ENCODE results near the gene PTPN11.
A peak's percentile ranks its signal among the peaks of the same experiment; 100 is the strongest.
"Not testable (repeated sequence)": the region's sequence is repeated elsewhere in the genome, so short reads cannot be mapped to it uniquely, and the experiment has no call there.

The PTPN11 gene

DNA sequence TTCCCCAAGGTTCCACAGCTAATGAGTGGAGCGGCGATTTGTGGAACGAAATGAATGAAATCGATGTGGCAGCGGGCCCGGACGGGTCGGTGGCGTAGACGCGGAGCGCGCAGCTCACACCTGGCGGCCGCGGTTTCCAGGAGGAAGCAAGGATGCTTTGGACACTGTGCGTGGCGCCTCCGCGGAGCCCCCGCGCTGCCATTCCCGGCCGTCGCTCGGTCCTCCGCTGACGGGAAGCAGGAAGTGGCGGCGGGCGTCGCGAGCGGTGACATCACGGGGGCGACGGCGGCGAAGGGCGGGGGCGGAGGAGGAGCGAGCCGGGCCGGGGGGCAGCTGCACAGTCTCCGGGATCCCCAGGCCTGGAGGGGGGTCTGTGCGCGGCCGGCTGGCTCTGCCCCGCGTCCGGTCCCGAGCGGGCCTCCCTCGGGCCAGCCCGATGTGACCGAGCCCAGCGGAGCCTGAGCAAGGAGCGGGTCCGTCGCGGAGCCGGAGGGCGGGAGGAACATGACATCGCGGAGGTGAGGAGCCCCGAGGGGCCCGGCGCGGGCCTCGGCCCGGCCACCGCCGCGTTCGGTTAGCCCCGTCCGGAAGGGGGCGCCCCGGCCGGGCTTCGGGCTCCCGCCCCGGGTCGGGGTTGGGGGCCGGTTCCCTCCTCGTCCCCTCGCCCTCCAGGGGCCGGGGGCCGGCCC is at the start of gene PTPN11:
PTPN11 (plus strand) TSS at position 340 of the 689 bp plus-strand sequence; CDS start at position 505, 165 bp downstream.
- DNase-seq (ENCODE audit: low read depth in 2 of 2): peak; percentile 86 to 87

DNA sequence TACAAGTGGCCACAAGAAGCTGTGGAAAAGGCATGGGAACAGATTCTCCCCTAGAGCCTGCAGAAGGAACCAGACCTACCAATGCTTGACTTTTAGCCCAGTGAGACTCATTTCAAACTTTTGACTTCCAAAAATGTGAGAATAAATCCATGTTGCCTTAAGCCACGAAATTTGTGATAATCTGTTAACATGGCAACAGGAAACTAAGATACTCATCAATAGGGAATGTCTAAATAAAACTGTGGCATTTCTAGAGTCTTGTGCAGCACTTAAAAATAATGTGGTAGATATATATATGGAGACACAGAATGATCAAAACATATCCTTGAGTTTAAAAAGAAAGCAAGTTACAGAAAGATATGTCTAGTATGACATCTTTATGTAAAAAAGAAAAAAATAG is 48.5 kb upstream of the PTPN11 start:
- DNase-seq (ENCODE audit: low read depth in 2 of 2): no peak

DNA sequence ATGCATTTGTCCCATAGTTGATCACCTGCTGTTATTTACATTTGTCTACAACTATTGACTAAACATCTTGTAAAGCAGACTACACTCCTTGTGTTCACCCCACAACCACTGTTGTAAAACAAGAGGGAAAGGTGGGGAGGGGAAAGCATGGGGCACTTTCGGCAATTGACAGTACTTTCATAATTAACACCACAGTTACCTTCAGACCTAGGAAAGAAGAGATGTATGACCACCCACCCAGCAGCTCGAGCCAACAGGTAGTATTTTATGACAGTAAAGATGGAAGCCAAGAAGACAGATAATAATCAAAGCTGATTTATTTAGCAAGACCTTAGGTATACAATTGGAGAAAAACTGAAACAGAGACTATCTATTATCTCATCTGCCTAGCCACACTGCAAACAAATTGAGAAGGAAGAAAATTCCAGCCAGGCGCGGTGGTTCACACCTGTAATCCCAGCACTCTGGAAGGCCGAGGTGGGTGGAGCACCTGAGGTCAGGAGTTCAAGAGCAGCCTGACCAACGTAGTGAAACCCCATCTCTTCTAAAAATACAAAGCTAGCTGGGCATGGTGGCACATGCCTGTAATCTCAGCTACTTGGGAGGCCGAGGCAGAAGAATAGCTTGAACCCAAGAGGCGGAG is 47.8 kb upstream of the PTPN11 start:
- no peak for DNase-seq (ENCODE audit: low read depth in 2 of 2)

DNA sequence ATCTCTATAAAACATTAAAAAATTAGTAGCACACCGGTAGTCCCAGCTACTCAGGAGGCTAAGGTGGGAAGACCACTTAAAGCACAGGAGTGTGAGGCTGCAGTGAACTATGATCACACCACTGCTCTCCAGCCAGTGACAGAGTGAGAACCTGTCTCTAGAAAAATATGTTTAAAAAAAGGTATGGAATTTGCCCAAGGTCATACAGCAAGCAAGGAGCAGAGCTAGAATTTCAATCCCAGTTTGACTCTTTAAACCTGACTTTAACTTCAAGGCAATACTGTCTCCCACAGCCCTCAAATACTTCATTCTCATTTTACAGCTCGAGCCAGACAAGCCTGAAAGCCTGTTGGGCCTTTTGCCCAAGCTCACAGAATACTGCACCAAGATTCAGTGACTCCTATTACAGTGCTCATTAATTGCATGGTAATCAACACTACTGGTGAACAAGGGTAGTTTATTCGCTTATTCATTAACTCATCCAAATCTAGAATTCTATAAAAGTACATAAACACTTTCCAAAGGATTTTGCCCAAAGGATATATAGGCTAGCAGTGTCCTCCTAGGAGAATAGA is 44.5 kb upstream of the PTPN11 start:
- DNase-seq (ENCODE audit: low read depth in 2 of 2): no peak

DNA sequence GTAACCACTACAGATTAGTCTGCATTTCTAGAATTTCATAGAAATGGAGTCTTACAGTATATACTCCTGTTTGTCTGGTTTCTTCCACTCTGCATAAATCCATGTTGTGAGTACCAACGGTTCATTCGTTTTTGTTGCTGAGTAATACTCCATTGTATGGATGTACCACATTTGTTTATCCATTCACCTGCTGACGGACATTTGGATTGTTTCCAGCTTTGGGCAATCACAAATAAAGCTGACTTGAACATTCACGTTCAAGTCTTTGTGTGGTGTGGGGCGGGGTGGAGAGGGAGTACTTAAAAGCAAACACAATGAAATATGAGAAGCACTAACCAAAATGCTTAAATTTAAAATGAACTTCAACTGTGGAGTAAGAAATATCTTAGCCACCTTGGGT is 43.6 kb upstream of the PTPN11 start:
- no peak for DNase-seq (ENCODE audit: low read depth in 2 of 2)

DNA sequence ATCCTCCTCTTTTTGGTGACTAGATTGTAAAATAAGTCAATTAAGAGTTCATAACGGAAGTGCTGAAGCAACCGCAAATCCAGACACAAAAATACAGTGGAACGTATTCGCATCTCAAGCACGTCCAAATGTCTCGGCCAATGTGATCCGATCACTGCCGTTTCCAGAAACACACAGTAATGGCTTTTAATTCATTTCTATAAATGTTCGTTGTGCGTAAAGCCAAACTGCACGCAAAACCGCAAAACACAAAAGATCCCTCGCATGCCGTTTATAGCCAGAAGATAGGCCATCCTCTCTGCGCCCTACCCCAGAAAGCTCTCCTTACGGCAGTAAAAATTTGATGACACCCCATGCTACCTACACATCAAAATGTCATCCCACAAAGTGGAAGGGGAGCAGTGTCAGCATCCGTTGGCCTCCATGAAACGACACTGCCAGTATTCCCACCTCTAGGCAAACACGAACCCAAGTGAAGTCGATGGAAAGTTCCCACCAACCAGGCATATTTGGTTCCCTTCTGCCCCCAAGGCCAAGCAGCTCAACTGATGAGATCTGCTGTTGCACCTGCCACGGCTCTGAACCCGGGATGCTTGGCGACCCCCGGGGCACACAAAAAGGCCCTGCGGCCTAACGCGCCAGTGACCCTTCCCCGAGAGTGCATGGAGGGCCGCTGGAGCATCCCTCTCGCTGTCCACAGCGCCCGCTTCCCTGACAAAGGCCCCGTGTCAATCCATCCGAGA is 37.9 kb upstream of the PTPN11 start:
- no peak for DNase-seq (ENCODE audit: low read depth in 2 of 2)

DNA sequence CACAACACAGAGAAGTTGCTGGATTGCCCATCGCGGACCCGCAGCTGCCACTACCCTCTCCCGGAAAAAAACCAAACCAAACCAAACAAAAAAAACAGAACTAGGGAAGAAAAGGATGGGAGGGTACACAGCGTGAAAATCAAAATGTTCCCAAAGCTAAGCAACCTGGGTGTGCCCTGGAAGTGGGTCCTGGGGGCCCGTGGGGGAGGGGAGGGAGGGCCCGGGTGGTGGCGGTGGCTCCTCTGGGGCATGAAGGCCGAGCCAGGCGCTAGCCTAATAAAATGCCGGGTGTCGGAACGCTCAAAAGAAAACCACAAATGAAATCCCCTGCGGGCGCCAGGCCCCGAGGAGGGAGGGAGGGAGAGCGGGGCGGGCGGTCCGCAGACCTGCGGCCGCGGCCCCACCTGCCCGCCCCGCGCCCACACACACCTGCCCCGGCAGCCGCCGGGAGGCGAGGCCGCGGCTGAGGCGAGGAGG is 37.3 kb upstream of the PTPN11 start:
- DNase-seq (ENCODE audit: low read depth in 2 of 2): peak; percentile 12 to 38

DNA sequence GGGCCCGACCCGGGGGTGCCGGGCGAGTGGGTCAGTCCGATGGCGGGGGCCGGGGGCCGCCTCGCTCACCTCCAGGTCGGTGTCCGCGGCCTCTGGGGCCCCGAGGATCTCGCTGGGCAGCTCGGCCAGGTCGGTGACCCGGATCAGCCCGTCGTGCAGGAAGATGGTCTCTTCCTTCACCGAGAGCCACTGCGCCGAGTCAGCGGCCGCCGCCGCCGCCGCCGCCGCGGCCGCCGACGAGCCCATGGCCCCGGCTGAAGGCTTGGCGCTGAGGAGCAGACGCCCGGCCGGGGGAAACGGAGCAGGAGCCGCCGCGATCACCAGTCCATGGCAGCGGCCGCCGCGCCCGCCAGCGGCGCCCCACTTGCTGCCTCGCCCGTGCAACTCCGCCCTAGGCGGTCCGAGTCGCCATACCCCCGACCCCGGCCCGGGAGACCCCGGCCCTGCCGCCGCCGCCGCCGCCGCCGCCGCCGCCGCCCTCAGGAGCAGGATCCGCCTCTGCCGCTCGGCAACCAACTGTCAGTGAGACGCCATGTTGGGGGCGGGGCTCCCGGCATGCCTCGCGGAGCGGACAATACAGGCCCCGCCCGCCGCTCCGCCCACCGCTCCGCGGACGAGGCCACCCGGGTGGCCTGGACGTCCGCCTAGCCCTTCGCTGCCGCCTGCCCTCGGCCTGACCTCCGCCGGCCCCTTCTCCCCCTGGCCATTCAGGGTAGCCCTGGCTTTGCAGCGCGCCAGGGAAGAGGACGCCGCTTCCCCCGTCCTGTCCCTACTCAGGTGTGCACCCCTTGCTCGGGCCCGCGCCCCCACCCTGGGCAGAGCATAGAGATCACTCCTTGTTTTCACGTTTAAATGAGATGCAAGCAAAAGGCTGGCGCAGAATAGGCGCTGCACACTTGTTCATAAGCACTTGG is 36.6 kb upstream of the PTPN11 start, which contains the start of gene HECTD4:
HECTD4 (minus strand) TSS at position 549 of the 914 bp plus-strand sequence; CDS start at position 246, 303 bp downstream.
- peak; percentile 89 to 91 for DNase-seq (ENCODE audit: low read depth in 2 of 2)

DNA sequence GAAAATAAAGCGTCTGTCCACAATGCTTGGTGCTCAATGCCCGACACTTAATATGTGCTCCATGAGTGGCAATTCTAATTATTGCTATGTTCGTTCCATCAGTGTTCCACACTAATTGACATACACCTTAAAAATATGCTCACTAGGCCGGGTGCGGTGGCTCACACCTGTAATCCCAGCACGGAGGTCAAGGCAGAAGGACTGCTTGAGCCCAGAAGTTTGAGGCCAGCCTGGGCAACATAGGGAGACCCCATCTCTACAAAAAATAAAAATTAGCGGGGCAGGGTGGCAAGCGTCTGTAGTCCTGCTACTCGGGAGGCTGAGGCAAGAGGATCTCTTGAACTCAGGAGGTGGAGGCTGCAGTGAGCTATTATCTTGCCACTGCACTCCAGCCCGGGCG is 35.9 kb upstream of the PTPN11 start:
- DNase-seq (ENCODE audit: low read depth in 2 of 2): no peak

DNA sequence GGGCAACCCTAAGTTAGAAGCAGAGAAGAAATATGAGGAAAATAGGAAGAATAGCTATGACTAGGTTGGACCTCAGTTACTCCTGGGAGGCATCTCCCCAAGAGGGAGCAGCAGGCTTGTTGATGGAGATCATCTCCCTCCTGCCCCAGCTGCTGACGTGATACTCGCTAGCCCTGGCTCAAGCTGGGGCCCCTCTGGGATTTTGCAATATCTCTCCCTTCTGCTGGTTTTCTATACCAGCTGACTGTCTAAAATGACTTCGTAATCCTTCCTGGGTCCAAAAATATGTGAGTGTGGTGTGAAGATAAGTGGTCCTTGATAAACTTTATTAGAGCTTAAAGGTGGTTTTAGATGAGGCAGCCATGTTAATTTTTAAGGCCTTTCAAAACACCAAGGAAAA is 32.0 kb upstream of the PTPN11 start:
- no peak for DNase-seq (ENCODE audit: low read depth in 2 of 2)

DNA sequence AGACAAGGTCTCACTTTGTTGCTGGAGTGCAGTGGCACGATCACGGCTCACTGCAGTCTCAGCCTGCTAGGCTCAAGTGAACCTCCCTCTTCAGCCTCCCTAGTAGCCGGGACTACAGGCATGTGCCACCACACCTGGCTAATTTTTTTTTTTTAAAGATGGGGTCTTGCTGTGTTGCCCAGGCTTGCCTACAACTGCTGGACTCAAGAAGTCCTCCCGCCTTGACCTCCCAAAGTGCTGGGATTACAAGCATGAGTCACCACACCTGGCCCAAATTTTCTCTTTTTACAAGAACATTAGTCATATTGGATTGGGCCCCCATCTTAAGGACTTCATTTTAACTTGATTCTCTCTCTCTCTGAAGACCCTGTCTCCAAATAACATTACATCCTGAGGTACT is 29.5 kb upstream of the PTPN11 start:
- no peak for DNase-seq (ENCODE audit: low read depth in 2 of 2)

DNA sequence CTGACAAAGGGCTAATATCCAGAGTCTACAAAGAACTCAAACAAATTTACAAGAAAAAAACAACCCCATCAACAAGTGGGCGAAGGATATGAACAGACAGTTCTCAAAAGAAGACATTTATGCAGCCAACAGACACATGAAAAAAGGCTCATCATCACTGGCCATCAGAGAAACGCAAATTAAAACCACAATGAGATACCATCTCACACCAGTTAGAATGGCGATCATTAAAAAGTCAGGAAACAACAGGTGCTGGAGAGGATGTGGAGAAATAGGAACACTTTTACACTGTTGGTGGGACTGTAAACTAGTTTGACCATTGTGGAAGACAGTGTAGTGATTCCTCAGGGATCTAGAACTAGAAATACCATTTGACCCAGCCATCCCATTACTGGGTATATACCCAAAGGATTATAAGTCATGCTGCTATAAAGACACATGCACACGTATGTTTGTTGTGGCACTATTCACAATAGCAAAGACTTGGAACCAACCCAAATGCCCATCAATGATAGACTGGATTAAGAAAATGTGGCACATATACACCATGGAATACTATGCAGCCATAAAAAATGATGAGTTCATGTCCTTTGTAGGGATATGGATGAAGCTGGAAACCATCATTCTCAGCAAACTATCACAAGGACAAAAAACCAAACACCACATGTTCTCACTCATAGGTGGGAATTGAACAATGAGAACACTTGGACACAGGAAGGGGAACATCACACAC is 28.7 kb upstream of the PTPN11 start:
- DNase-seq (ENCODE audit: low read depth in 2 of 2): not testable (repeated sequence)

DNA sequence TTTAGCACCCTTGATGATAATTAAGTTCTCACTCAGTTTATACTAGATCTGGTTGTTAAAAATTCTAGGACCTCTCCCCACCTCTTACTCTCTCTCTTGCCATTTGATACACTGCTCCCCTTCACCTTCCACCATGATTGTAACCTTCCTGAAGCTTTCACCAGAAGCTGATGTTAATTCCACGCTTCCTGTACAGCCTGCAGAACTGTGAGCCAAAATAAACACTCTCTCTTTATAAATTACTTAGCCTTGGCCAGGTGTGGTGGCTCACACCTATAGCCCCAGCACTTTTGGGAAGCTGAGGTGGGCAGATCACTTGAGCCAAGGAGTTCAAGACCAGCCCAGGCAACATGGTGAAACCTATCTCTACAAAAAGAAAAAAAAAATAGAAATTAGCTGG is 25.4 kb upstream of the PTPN11 start:
- DNase-seq (ENCODE audit: low read depth in 2 of 2): no peak

DNA sequence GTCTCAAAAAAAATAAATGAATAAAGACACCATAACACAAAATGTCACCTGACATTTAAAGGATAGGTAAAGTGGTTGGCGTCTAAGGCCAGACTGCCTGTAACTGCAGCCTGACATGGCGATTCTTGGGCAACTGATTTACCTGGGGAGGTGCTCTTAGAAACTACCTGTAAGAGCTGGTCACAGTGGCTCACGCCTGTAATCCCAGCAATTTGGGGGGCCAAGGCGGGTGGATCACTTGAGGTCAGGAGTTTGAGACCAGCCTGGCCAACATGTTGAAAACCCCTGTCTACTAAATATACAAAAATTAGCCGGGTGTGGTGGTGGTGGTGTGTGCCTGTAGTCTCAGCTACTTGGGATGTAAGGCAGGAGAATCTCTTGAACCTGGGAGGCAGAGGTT is 17.7 kb upstream of the PTPN11 start:
- DNase-seq (ENCODE audit: low read depth in 2 of 2): no peak

DNA sequence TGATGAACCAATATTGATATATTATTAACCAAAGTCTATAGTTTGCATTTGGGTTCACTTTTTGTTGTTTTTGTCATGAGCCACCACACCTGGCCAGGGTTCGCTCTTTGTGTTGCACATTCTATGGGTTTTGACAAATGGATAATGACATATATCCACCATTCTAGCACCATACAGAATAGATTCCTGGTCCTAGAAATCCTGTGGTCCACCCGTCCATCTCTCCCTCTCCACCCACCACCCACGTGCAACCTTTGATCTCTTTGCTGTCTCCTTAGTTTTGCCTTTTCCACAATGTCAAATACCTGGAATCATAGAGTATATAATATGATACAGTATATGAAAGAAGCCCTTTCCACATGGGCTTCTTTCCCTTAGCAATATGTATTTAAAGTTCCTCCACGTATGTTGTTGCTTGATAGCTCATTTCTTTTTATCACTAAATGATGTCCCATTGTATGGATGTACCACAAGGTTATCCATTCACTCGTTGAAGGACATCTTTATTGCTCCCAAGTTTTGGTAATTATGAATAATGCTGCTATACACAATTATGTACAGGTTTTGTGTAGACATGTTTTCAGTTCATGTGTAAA is 16.7 kb upstream of the PTPN11 start:
- DNase-seq (ENCODE audit: low read depth in 2 of 2): no peak

DNA sequence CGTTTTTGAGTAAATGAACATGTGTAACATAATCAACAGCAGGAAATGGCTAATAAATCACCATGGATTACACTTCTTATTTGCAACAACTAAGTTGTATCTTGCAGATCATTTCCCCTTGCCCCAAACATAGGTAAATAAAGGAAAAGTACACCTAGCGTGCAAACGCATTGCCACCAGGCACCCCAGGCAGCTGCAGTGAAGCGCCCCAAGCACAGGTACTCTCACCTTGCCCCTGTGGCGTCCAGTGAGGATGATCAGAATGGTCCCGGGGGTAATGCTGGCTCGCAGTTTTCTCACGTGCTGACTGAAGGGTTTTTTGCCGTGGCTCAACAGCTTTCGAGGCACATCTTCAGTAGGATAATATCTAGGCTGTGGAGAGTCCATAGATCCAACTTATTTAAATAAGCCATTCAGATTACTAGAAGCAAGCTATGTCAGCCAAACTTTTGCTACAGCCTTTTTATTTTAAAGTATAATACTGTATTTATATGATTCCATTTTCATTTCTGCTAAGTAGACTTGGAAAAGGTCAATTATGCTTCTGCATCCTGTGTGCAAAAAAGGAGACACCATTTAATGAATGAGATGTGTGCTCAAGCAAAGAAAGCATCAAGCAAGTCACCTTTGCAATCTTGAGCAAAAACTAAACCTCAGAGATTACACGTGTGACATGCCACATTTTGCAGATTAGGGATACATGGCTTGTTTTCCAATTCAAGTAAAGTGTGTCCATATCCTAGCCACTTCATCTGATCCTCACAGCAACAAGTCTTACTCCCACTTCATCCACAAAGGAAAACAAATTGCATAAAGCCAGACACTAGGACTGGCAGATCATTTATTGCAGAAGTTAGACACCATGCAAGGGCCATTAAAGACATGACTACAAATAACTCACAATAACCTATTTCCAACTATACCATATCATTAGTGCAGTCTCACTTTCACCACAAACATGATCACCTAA is 11.9 kb upstream of the PTPN11 start:
- DNase-seq (ENCODE audit: low read depth in 2 of 2): no peak

DNA sequence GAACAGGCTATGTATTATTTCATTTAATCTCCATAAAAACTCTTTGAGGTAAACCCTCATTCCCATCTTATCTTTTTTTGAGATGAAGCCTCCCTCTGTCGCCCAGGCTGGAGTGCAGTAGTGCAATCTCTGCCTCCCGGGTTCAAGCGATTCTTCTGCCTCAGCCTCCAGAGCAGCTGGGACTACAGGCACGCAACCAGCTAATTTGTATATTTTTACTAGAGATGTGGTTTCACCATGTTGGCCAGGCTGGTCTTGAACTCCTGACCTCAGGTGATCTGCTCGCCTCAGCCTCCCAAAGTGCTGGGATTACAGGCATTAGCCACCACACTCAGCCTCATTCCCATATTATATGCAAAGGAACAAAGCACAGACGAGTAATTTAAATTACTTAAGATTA is 11.1 kb upstream of the PTPN11 start:
- DNase-seq (ENCODE audit: low read depth in 2 of 2): not testable (repeated sequence)

DNA sequence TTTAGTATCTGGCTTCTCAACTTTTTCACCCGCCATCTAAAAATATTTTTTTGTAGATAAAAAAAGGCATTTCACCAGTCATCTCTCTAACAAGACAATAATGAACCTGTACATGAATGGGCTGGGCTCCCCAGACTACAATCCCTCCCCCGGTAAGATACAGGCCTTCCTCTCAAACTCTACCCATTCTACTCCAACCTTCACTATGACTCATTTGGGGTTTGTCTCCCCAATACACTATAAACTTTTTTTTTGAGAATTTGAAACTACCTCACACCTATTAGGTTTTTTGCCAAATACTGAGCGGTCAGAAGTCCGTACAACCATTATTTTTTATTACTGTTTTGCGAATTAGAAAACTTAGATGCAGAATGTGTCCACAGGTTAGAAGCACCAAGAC is 10.1 kb upstream of the PTPN11 start:
- no peak for DNase-seq (ENCODE audit: low read depth in 2 of 2)
